Astrocyte (in vitro differentiated cells and primary cell): ENCODE measurements around the gene LOXHD1. TPM values are rescaled to one million over a fixed set of nuclear protein-coding genes. Genes with fewer than 3 reads are reported as not detected.

ENCODE experiments used
- DNase-seq: peaks from one replicate; pipeline ENCODE4 v3.0.0-alpha.2; 2010; ENCODE audit warnings: low read depth
- FAIRE-seq: peaks from 2 replicates; lab custom pipeline; 2011; peaks lifted over from hg19 to GRCh38; lab: Jason Lieb, UNC
- H2AFZ ChIP-seq: 2 replicates; pipeline ENCODE4 v1.6.0; 2012; ENCODE audit warnings: low read depth, low read length, inconsistent platforms
- H3K27ac ChIP-seq: 2 replicates; pipeline ENCODE4 v1.5.1; 2011; ENCODE audit warnings: low read depth, low read length, inconsistent platforms
- H3K27me3 ChIP-seq: 2 replicates; pipeline ENCODE4 v1.6.0; 2011; ENCODE audit warnings: low read length, inconsistent platforms; ENCODE audit not compliant: insufficient read depth
- H3K36me3 ChIP-seq: 2 replicates; pipeline ENCODE4 v1.5.1; 2011; ENCODE audit warnings: low read length, inconsistent platforms; ENCODE audit not compliant: insufficient read depth
- H3K4me1 ChIP-seq: 2 replicates; pipeline ENCODE4 v1.5.1; 2011; ENCODE audit warnings: low read length, inconsistent platforms; ENCODE audit not compliant: insufficient read depth
- H3K4me2 ChIP-seq: 2 replicates; pipeline ENCODE4 v1.6.0; 2012; ENCODE audit warnings: low read length, inconsistent platforms
- H3K4me3 ChIP-seq: 2 replicates; pipeline ENCODE4 v1.5.1; 2011; ENCODE audit warnings: low read depth, mild to moderate bottlenecking, low read length, inconsistent platforms; ENCODE audit not compliant: insufficient read depth
- H3K79me2 ChIP-seq: 2 replicates; pipeline ENCODE4 v1.6.0; 2012; ENCODE audit warnings: mild to moderate bottlenecking, low read length, inconsistent platforms; ENCODE audit not compliant: insufficient read depth
- H3K9ac ChIP-seq: 2 replicates; pipeline ENCODE4 v1.6.0; 2012; ENCODE audit warnings: mild to moderate bottlenecking, low read length, inconsistent platforms
- H3K9me3 ChIP-seq: 2 replicates; pipeline ENCODE4 v1.5.1; 2012; ENCODE audit warnings: low read depth, mild to moderate bottlenecking, low read length, inconsistent platforms; ENCODE audit not compliant: insufficient read depth
- H4K20me1 ChIP-seq: 2 replicates; pipeline ENCODE4 v1.6.0; 2012; ENCODE audit warnings: low read length, inconsistent platforms; ENCODE audit not compliant: insufficient read depth
- H3K27ac Mint-ChIP-seq: one replicate; pipeline ENCODE4 v1.8.0; 2021; ENCODE audit warnings: mild to moderate bottlenecking, mixed read lengths; ENCODE audit not compliant: unreplicated experiment
- H3K27me3 Mint-ChIP-seq: one replicate; pipeline ENCODE4 v1.8.0; 2021; ENCODE audit warnings: low read depth, mixed read lengths; ENCODE audit not compliant: unreplicated experiment
- H3K36me3 Mint-ChIP-seq: one replicate; pipeline ENCODE4 v1.8.0; 2021; ENCODE audit warnings: low read depth, mixed read lengths; ENCODE audit not compliant: unreplicated experiment
- H3K4me1 Mint-ChIP-seq: one replicate; pipeline ENCODE4 v1.8.0; 2021; ENCODE audit warnings: low read depth, mixed read lengths; ENCODE audit not compliant: unreplicated experiment
- H3K4me3 Mint-ChIP-seq: one replicate; pipeline ENCODE4 v1.8.0; 2021; ENCODE audit warnings: mild to moderate bottlenecking, moderate library complexity, mixed read lengths; ENCODE audit not compliant: unreplicated experiment
- H3K9me3 Mint-ChIP-seq: one replicate; pipeline ENCODE4 v1.8.0; 2021; ENCODE audit warnings: mild to moderate bottlenecking, mixed read lengths; ENCODE audit not compliant: unreplicated experiment
- EZH2 ChIP-seq: IDR thresholded peaks from 2 replicates; pipeline ENCODE4 v1.6.1; 2012; ENCODE audit warnings: mild to moderate bottlenecking, low read length, inconsistent platforms; ENCODE audit not compliant: insufficient read depth
- total RNA-seq: library from RNA; stranded (reverse); gene quantifications from 2 replicates; pipeline ENCODE4 v1.2.1, GENCODE V29; 2021
- TF ChIP-seq, protein P1 (sequence below): IDR thresholded peaks from 2 replicates; pipeline ENCODE4 v1.5.1; 2011; ENCODE audit warnings: low read depth, mild to moderate bottlenecking, inconsistent platforms, low read length, moderate library complexity; ENCODE audit not compliant: insufficient read depth

LOXHD1 gene
- total RNA-seq, 1 donor from 2014 or later: not detected

GRCh38 chr18:46630160-46630559 lies 26.9 kb downstream of the LOXHD1 start:
- Histone ChIP-seq H3K4me1 (no peaks in the 10 kb centered on the region), H3K36me3 (no peaks in the 10 kb centered on the region), H3K27me3 (peaks cover 2% of the 10 kb centered on the region), H2AFZ (no peak overlapping the region), H3K9me3 (peaks cover 3% of the 10 kb centered on the region), H3K9ac (no peak overlapping the region), H3K27ac (no peak overlapping the region), H3K79me2 (no peaks in the 10 kb centered on the region), H3K4me3 (no peak overlapping the region), H4K20me1 (no peaks in the 10 kb centered on the region), H3K4me2 (no peak overlapping the region)
- Mint-ChIP-seq H3K27ac (no peak overlapping the region), H3K27me3 (peaks cover 14% of the 10 kb centered on the region), H3K9me3 (peaks cover 5% of the 10 kb centered on the region), H3K4me3 (no peak overlapping the region), H3K4me1 (peaks cover 10% of the 10 kb centered on the region), H3K36me3 (no peaks in the 10 kb centered on the region)
- no peak for FAIRE-seq
- no peak for TF ChIP-seq EZH2
- TF ChIP-seq, protein P1, sequence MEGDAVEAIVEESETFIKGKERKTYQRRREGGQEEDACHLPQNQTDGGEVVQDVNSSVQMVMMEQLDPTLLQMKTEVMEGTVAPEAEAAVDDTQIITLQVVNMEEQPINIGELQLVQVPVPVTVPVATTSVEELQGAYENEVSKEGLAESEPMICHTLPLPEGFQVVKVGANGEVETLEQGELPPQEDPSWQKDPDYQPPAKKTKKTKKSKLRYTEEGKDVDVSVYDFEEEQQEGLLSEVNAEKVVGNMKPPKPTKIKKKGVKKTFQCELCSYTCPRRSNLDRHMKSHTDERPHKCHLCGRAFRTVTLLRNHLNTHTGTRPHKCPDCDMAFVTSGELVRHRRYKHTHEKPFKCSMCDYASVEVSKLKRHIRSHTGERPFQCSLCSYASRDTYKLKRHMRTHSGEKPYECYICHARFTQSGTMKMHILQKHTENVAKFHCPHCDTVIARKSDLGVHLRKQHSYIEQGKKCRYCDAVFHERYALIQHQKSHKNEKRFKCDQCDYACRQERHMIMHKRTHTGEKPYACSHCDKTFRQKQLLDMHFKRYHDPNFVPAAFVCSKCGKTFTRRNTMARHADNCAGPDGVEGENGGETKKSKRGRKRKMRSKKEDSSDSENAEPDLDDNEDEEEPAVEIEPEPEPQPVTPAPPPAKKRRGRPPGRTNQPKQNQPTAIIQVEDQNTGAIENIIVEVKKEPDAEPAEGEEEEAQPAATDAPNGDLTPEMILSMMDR: no peak
- peak; percentile 22 for DNase-seq

GRCh38 chr18:46629361-46629760 lies 27.7 kb downstream of the LOXHD1 start:
- Histone ChIP-seq H3K79me2 (no peaks in the 10 kb centered on the region), H3K4me3 (no peak overlapping the region), H4K20me1 (no peaks in the 10 kb centered on the region), H3K27ac (no peak overlapping the region), H3K4me1 (no peaks in the 10 kb centered on the region), H3K27me3 (peaks cover 2% of the 10 kb centered on the region), H2AFZ (no peak overlapping the region), H3K9me3 (peaks cover 3% of the 10 kb centered on the region), H3K9ac (no peak overlapping the region), H3K36me3 (no peaks in the 10 kb centered on the region), H3K4me2 (no peak overlapping the region)
- no peak overlapping the region for H3K4me3 Mint-ChIP-seq
- H3K27me3 Mint-ChIP-seq: peaks cover 19% of the 10 kb centered on the region
- DNase-seq: no peak
- H3K27ac Mint-ChIP-seq: no peak overlapping the region
- H3K36me3 Mint-ChIP-seq: no peaks in the 10 kb centered on the region
- H3K4me1 Mint-ChIP-seq: peaks cover 10% of the 10 kb centered on the region
- no peak for TF ChIP-seq EZH2
- TF ChIP-seq, protein P1: no peak
- peaks cover 5% of the 10 kb centered on the region for H3K9me3 Mint-ChIP-seq
- FAIRE-seq: no peak

DNA sequence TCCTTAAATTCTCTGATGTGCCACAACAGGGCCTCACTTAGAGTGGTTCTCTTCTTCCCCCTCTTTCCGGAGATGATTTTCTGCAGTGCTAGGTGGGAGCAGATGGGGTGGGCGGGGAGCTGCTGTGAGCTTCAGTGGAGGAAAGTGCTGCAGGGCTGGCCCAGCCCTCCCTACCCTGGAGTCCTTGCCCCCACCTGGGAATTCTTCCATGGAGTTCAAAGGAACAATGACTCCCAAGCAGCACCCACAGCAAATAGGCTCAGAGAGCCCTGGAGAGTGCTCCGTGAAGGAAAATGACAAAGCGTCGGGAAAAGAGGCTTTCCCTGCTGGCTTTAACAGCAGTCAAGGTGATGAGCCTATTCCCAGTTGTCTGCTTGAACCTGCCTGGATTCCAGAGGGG lies 28.8 kb downstream of the LOXHD1 start:
- H3K27me3 Mint-ChIP-seq: peaks cover 24% of the 10 kb centered on the region
- H3K27me3 ChIP-seq: peaks cover 2% of the 10 kb centered on the region
- H3K4me1 ChIP-seq: no peaks in the 10 kb centered on the region
- peaks cover 5% of the 10 kb centered on the region for H3K9me3 Mint-ChIP-seq
- FAIRE-seq: no peak
- no peak overlapping the region for H3K9ac ChIP-seq
- H3K4me3 ChIP-seq: no peak overlapping the region
- no peak overlapping the region for H3K4me2 ChIP-seq
- H3K4me1 Mint-ChIP-seq: peaks cover 14% of the 10 kb centered on the region
- no peak overlapping the region for H2AFZ ChIP-seq
- H3K79me2 ChIP-seq: no peaks in the 10 kb centered on the region
- H3K27ac ChIP-seq: no peak overlapping the region
- H3K9me3 ChIP-seq: no peaks in the 10 kb centered on the region
- TF ChIP-seq, protein P1: no peak
- no peak for TF ChIP-seq EZH2
- no peaks in the 10 kb centered on the region for H3K36me3 Mint-ChIP-seq
- H3K36me3 ChIP-seq: no peaks in the 10 kb centered on the region
- H3K27ac Mint-ChIP-seq: no peak overlapping the region
- no peak overlapping the region for H3K4me3 Mint-ChIP-seq
- no peak for DNase-seq
- no peaks in the 10 kb centered on the region for H4K20me1 ChIP-seq
